ENCODE results near the gene EXOC1L.
"Not testable (repeated sequence)": the region's sequence is repeated elsewhere in the genome, so short reads cannot be mapped to it uniquely, and the experiment has no call there.

Gene EXOC1L

GRCh38 chr4:55838356-55838755 lies 18.8 kb downstream of the EXOC1L start:
- peak; percentile 39 for DNase-seq (ENCODE audit: low read depth)

GRCh38 chr4:55838952-55839351 lies 19.4 kb downstream of the EXOC1L start:
- no peak for DNase-seq (ENCODE audit: low read depth)

- DNase-seq (ENCODE audit: low read depth), result no peak
These were observed 21.4 kb downstream of the EXOC1L start for GRCh38 chr4:55840956-55841355.

- DNase-seq (ENCODE audit: low read depth), result not testable (repeated sequence)
These were observed 22.0 kb downstream of the EXOC1L start for GRCh38 chr4:55841373-55842239.

GRCh38 chr4:55842312-55842711 lies 22.7 kb downstream of the EXOC1L start:
- DNase-seq (ENCODE audit: low read depth), result not testable (repeated sequence)

- DNase-seq (ENCODE audit: low read depth), result no peak
These were observed 30.1 kb downstream of the EXOC1L start for GRCh38 chr4:55849724-55850123.

- no peak for DNase-seq (ENCODE audit: low read depth)
These were observed 32.3 kb downstream of the EXOC1L start for GRCh38 chr4:55851885-55852284.

- peak; percentile 87 for DNase-seq (ENCODE audit: low read depth)
These were observed 34.0 kb downstream of the EXOC1L start, which contains the start of gene EXOC1 for GRCh38 chr4:55853484-55854046. TSS of gene EXOC1 (plus strand) at chr4:55853648. CDS start at chr4:55858324, 4,676 bp downstream.

- no peak for DNase-seq (ENCODE audit: low read depth)
These were observed 34.5 kb downstream of the EXOC1L start for GRCh38 chr4:55854129-55854528.

GRCh38 chr4:55857586-55857985 lies 38.0 kb downstream of the EXOC1L start:
- DNase-seq (ENCODE audit: low read depth), result no peak

- no peak for DNase-seq (ENCODE audit: low read depth)
These were observed 40.1 kb downstream of the EXOC1L start for GRCh38 chr4:55859711-55860110.

- DNase-seq (ENCODE audit: low read depth), result no peak
These were observed 45.1 kb downstream of the EXOC1L start for GRCh38 chr4:55864577-55865223.

GRCh38 chr4:55865228-55865806 lies 45.7 kb downstream of the EXOC1L start:
- DNase-seq (ENCODE audit: low read depth), result peak; percentile 65

- DNase-seq (ENCODE audit: low read depth), result peak; percentile 84
These were observed 46.8 kb downstream of the EXOC1L start for GRCh38 chr4:55866290-55866907.

GRCh38 chr4:55866973-55867574 lies 47.5 kb downstream of the EXOC1L start:
- peak; percentile 37 for DNase-seq (ENCODE audit: low read depth)

GRCh38 chr4:55868581-55869090 lies 49.0 kb downstream of the EXOC1L start:
- no peak for DNase-seq (ENCODE audit: low read depth)

GRCh38 chr4:55871299-55871800 lies 51.8 kb downstream of the EXOC1L start:
- DNase-seq (ENCODE audit: low read depth), result no peak

- no peak for DNase-seq (ENCODE audit: low read depth)
These were observed 55.2 kb downstream of the EXOC1L start for GRCh38 chr4:55874831-55875230.

- no peak for DNase-seq (ENCODE audit: low read depth)
These were observed 56.8 kb downstream of the EXOC1L start for GRCh38 chr4:55876387-55876786.

GRCh38 chr4:55879224-55879623 lies 59.6 kb downstream of the EXOC1L start:
- no peak for DNase-seq (ENCODE audit: low read depth)

- DNase-seq (ENCODE audit: low read depth), result no peak
These were observed 61.2 kb downstream of the EXOC1L start for GRCh38 chr4:55880652-55881280.

Measured in HS-5 (cell line).